GM12891 (cell line): ENCODE results near the gene FERMT1.

ENCODE experiments used
- PAX5 ChIP-seq: IDR thresholded peaks from 2 replicates; pipeline ENCODE4 v1.6.1; 2011; ENCODE audit warnings: low read length, moderate library complexity, mild to moderate bottlenecking; ENCODE audit not compliant: insufficient read depth, severe bottlenecking
- POLR2A ChIP-seq: IDR thresholded peaks from 2 replicates; pipeline ENCODE4 v1.6.1; 2011; ENCODE audit warnings: low read depth, low read length, control low read depth
- POLR2AphosphoS5 ChIP-seq: IDR thresholded peaks from 2 replicates; pipeline ENCODE4 v1.6.1; 2011; ENCODE audit warnings: low read depth, low read length, control low read depth
- POU2F2 ChIP-seq: IDR thresholded peaks from 2 replicates; pipeline ENCODE4 v1.6.1; 2011; ENCODE audit warnings: low read depth, mild to moderate bottlenecking, control low read depth, low read length, moderate library complexity
- SPI1 ChIP-seq: IDR thresholded peaks from 2 replicates; pipeline ENCODE4 v1.6.1; 2011; ENCODE audit warnings: low read depth, low read length, control low read depth
- TAF1 ChIP-seq: IDR thresholded peaks from 2 replicates; pipeline ENCODE4 v1.6.1; 2011; ENCODE audit warnings: low read depth, low read length, control low read depth

DNA sequence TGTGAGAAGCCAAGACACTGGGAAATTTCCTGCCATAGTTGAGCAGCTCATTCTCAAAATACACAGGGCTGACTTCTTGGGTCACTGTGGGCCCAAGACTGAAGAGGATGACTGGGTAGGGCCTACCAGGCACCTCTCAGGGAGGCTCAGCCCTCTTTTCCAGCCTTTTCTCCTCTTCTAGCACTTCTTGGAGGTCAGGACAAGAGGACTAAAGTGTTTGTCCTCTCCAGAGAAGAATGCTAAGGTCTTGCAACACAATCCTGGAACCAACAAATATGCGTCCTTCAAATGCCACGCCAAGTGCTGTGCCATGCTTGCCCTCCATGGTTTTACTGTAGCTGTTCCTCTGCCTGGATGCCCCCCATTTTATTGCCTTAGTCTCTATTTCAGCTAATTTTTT is 65.7 kb downstream of the FERMT1 start:
- TF ChIP-seq POLR2AphosphoS5: no peak
- no peak for TF ChIP-seq PAX5
- TF ChIP-seq POLR2A: no peak
- no peak for TF ChIP-seq TAF1
- no peak for TF ChIP-seq POU2F2
- no peak for TF ChIP-seq SPI1
